ENCODE data around the gene ACAT1.
"Not testable (repeated sequence)": the region's sequence is repeated elsewhere in the genome, so short reads cannot be mapped to it uniquely, and the experiment has no call there.

Gene ACAT1

GRCh38 chr11:108121274-108122155, at the start of gene ACAT1:
Gene ACAT1, plus strand, starts transcription at chr11:108121567. Its CDS starts 40 bp downstream, at chr11:108121607.
- DNase-seq (ENCODE audit: low read depth in 2 of 2), result peak; percentile 92 to 95

- no peak for DNase-seq (ENCODE audit: low read depth in 2 of 2)
Measured at GRCh38 chr11:108084811-108085210, 36.6 kb upstream of the ACAT1 start.

GRCh38 chr11:108085672-108086071, 35.7 kb upstream of the ACAT1 start:
- no peak for DNase-seq (ENCODE audit: low read depth in 2 of 2)

- DNase-seq (ENCODE audit: low read depth in 2 of 2), result no peak
Measured at GRCh38 chr11:108092134-108092533, 29.2 kb upstream of the ACAT1 start.

GRCh38 chr11:108093128-108093904, 28.1 kb upstream of the ACAT1 start:
- no peak for DNase-seq (ENCODE audit: low read depth in 2 of 2)

GRCh38 chr11:108097179-108097578, 24.2 kb upstream of the ACAT1 start:
- no peak for DNase-seq (ENCODE audit: low read depth in 2 of 2)

GRCh38 chr11:108101090-108101775, 20.1 kb upstream of the ACAT1 start:
- DNase-seq (ENCODE audit: low read depth in 2 of 2), result no peak

GRCh38 chr11:108111126-108111525, 10.2 kb upstream of the ACAT1 start:
- no peak for DNase-seq (ENCODE audit: low read depth in 2 of 2)

- DNase-seq (ENCODE audit: low read depth in 2 of 2), result no peak
Measured at GRCh38 chr11:108112057-108112456, 9.3 kb upstream of the ACAT1 start.

- no peak for DNase-seq (ENCODE audit: low read depth in 2 of 2)
Measured at GRCh38 chr11:108115500-108116140, 5.7 kb upstream of the ACAT1 start.

GRCh38 chr11:108117746-108118371, 3.5 kb upstream of the ACAT1 start:
- no peak for DNase-seq (ENCODE audit: low read depth in 2 of 2)

- DNase-seq (ENCODE audit: low read depth in 2 of 2), result not testable (repeated sequence)
Measured at GRCh38 chr11:108120936-108121273, 462 bp upstream of the ACAT1 start.

- no peak for DNase-seq (ENCODE audit: low read depth in 2 of 2)
Measured at GRCh38 chr11:108122166-108122628, 830 bp downstream of the ACAT1 start.

- no peak for DNase-seq (ENCODE audit: low read depth in 2 of 2)
Measured at GRCh38 chr11:108125096-108125495, 3.7 kb downstream of the ACAT1 start.

- no peak for DNase-seq (ENCODE audit: low read depth in 2 of 2)
Measured at GRCh38 chr11:108128772-108129171, 7.4 kb downstream of the ACAT1 start.

- DNase-seq (ENCODE audit: low read depth in 2 of 2), result no peak
Measured at GRCh38 chr11:108131993-108132392, 10.6 kb downstream of the ACAT1 start.

- not testable (repeated sequence) for DNase-seq (ENCODE audit: low read depth in 2 of 2)
Measured at GRCh38 chr11:108132993-108133538, 11.7 kb downstream of the ACAT1 start.

- DNase-seq (ENCODE audit: low read depth in 2 of 2), result no peak
Measured at GRCh38 chr11:108135845-108136544, 14.6 kb downstream of the ACAT1 start.

GRCh38 chr11:108137212-108137611, 15.8 kb downstream of the ACAT1 start:
- DNase-seq (ENCODE audit: low read depth in 2 of 2), result no peak

- DNase-seq (ENCODE audit: low read depth in 2 of 2), result no peak
Measured at GRCh38 chr11:108142304-108142703, 20.9 kb downstream of the ACAT1 start.

Measured in stimulated activated CD8-positive, alpha-beta memory T cell treated with anti-CD3 and anti-CD28 coated beads, Interleukin-7, amount 100 ng/mL, for 1 hour (primary cell).